CD14-positive monocyte (primary cell): Measurements from ENCODE around the gene DLGAP3. TPM values are rescaled to one million over a fixed set of nuclear protein-coding genes. Genes with fewer than 3 reads are reported as not detected.

ENCODE experiments used
- DNase-seq, 3 donors: peaks; one replicate each; pipeline ENCODE4 v3.0.0-alpha.2; 2011 to 2022
- H2AFZ ChIP-seq: 2 replicates; pipeline ENCODE4 v1.6.0; 2012; ENCODE audit warnings: mild to moderate bottlenecking, low read depth, low read length, inconsistent platforms; ENCODE audit not compliant: insufficient read depth, poor library complexity, severe bottlenecking
- H3K27ac ChIP-seq, 2 donors: 1 replicate in 1 of 2; 2 replicates in 1 of 2; pipeline ENCODE4 v1.5.1; 2012 to 2013; ENCODE audit warnings: low read length in 2 of 2, control low read depth in 1 of 2, inconsistent platforms in 1 of 2, low read depth in 1 of 2, mild to moderate bottlenecking in 1 of 2
- H3K27me3 ChIP-seq, 2 donors: one replicate each; pipeline versions ENCODE4 v1.6.0 to v1.6.1; 2011 to 2013; ENCODE audit warnings: low read length in 2 of 2; ENCODE audit not compliant: control insufficient read depth in 2 of 2, insufficient read depth in 2 of 2
- H3K36me3 ChIP-seq, 2 donors: replicated peaks in 1 of 2; 1 replicate in 1 of 2; 2 replicates in 1 of 2; pipeline versions ENCODE4 v1.5.1 to v1.6.1; 2012 to 2013; ENCODE audit warnings: low read length in 2 of 2, control low read depth in 1 of 2, inconsistent platforms in 1 of 2, mild to moderate bottlenecking in 1 of 2; ENCODE audit not compliant: insufficient read depth in 2 of 2, control insufficient read depth in 1 of 2
- H3K4me1 ChIP-seq, 2 donors: 1 replicate in 1 of 2; 2 replicates in 1 of 2; pipeline versions ENCODE4 v1.5.1 to v1.6.1; 2012 to 2013; ENCODE audit warnings: low read length in 2 of 2, control low read depth in 1 of 2, inconsistent platforms in 1 of 2, mild to moderate bottlenecking in 1 of 2, moderate library complexity in 1 of 2; ENCODE audit not compliant: insufficient read depth in 2 of 2, control insufficient read depth in 1 of 2
- H3K4me2 ChIP-seq: replicated peaks from 2 replicates; pipeline ENCODE3; 2012; ENCODE audit warnings: low read length, moderate library complexity, mild to moderate bottlenecking; ENCODE audit not compliant: poor library complexity, severe bottlenecking; ENCODE audit errors: extremely low read depth
- H3K4me3 ChIP-seq, 3 experiments: fragments of 200-600 bp in 1 of 3; sonication (generic) in 1 of 3; replicated peaks in 1 of 3; 1 replicate in 2 of 3; 2 replicates in 1 of 3; pipeline ENCODE4 v1.5.1; 2011 to 2013; ENCODE audit warnings: low read length in 3 of 3, mild to moderate bottlenecking in 3 of 3, control low read depth in 2 of 3, low read depth in 2 of 3, inconsistent platforms in 1 of 3, moderate library complexity in 1 of 3
- H3K79me2 ChIP-seq: 2 replicates; pipeline ENCODE4 v1.6.0; 2012; ENCODE audit warnings: mild to moderate bottlenecking, control low read depth, inconsistent platforms, low read length, moderate library complexity; ENCODE audit not compliant: insufficient read depth
- H3K9ac ChIP-seq: 2 replicates; pipeline ENCODE4 v1.6.0; 2017; ENCODE audit warnings: low read length, mild to moderate bottlenecking; ENCODE audit not compliant: insufficient read depth, poor library complexity, severe bottlenecking
- H3K9me3 ChIP-seq, 2 donors: replicated peaks in 1 of 2; 1 replicate in 1 of 2; 2 replicates in 1 of 2; pipeline versions ENCODE4 v1.5.1 to v1.6.1; 2012 to 2013; ENCODE audit warnings: low read length in 2 of 2, control low read depth in 1 of 2; ENCODE audit not compliant: control insufficient read depth in 1 of 2, insufficient read depth in 1 of 2
- H4K20me1 ChIP-seq: 2 replicates; pipeline ENCODE4 v1.6.0; 2012; ENCODE audit warnings: mild to moderate bottlenecking, low read length, control low read depth, moderate library complexity; ENCODE audit not compliant: insufficient read depth
- H3K27ac Mint-ChIP-seq, 7 donors: one replicate each; pipeline ENCODE4 v1.8.0; 2020; ENCODE audit warnings: mild to moderate bottlenecking in 7 of 7, mixed read lengths in 7 of 7, moderate library complexity in 6 of 7, inconsistent platforms in 2 of 7
- H3K27me3 Mint-ChIP-seq, 3 donors: one replicate each; pipeline ENCODE4 v1.8.0; 2021 to 2022; ENCODE audit warnings: low read depth in 3 of 3, mild to moderate bottlenecking in 3 of 3, mixed read lengths in 3 of 3, moderate library complexity in 3 of 3, inconsistent platforms in 1 of 3
- H3K36me3 Mint-ChIP-seq, 2 donors: one replicate each; pipeline ENCODE4 v1.8.0; 2020; ENCODE audit warnings: mixed read lengths in 2 of 2, inconsistent platforms in 1 of 2, mild to moderate bottlenecking in 1 of 2
- H3K4me1 Mint-ChIP-seq: one replicate; pipeline ENCODE4 v1.8.0; 2020; ENCODE audit warnings: mild to moderate bottlenecking, mixed read lengths
- H3K4me3 Mint-ChIP-seq, 2 donors: one replicate each; pipeline ENCODE4 v1.8.0; 2020; ENCODE audit warnings: mild to moderate bottlenecking in 2 of 2, mixed read lengths in 2 of 2, moderate library complexity in 1 of 2
- H3K9me3 Mint-ChIP-seq, 7 donors: one replicate each; pipeline ENCODE4 v1.8.0; 2020 to 2022; ENCODE audit warnings: mixed read lengths in 7 of 7, mild to moderate bottlenecking in 6 of 7, moderate library complexity in 6 of 7, inconsistent platforms in 2 of 7
- CTCF ChIP-seq: fragments of 200-600 bp; IDR thresholded peaks from one replicate; pipeline ENCODE4 v1.8.0; 2022; ENCODE audit warnings: antibody characterized with exemption, mild to moderate bottlenecking
- WGBS: methylation state at CpG from one replicate; pipeline ENCODE4 v1.1.5; 2013; ENCODE audit warnings: missing lambda C conversion rate; ENCODE audit not compliant: insufficient coverage; 5-methylcytosine and 5-hydroxymethylcytosine counted together
- intact Hi-C, 2 donors: fragments of 100-400 bp; cut with micrococcal nuclease; formaldehyde crosslinking; loops; one replicate each; pipeline versions ENCODE4 v1.15.0 to v1.15.1; 2023
- polyA plus RNA-seq, 3 donors: library from polyadenylated mRNA; depleted of rRNA in 1 of 3; unstranded in 2 of 3; stranded (reverse) in 1 of 3; fragments of 300-500 nt in 2 of 3; fragments of >200 nt in 1 of 3; fragmentation: Illumina TruSeq in 2 of 3; gene quantifications; 1 replicate in 2 of 3; 2 replicates in 1 of 3; pipeline ENCODE4 v1.2.3, GENCODE V29; 2012 to 2021

Gene DLGAP3
- polyA plus RNA-seq, 3 donors, result 0.10 to 0.56 (median 0.16) TPM

- intact Hi-C loops, result loop anchor here in 1 of 2 donors (10.0 kb wide), 1 partner anchor 326 kb away; the partner anchor contains the start of gene SFPQ
- Histone ChIP-seq H3K4me1 (peaks cover 29 to 32% of the 10 kb centered on the region in 2 donors), H3K27me3 (peaks cover 2 to 11% of the 10 kb centered on the region in 2 donors), H3K4me3 (no peak overlapping the region), H3K9ac (no peak overlapping the region), H2AFZ (no peak overlapping the region), H4K20me1 (no peaks in the 10 kb centered on the region), H3K27ac (no peak overlapping the region), H3K4me2 (no peak overlapping the region), H3K9me3 (no peaks in the 10 kb centered on the region), H3K79me2 (no peaks in the 10 kb centered on the region), H3K36me3 (no peaks in the 10 kb centered on the region)
- no peaks in the 10 kb centered on the region for H3K36me3 Mint-ChIP-seq
- peaks cover 10 to 35% (median 35%) of the 10 kb centered on the region in 3 donors for H3K27me3 Mint-ChIP-seq
- H3K4me1 Mint-ChIP-seq, result peaks cover 21% of the 10 kb centered on the region
- H3K27ac Mint-ChIP-seq, result peak overlapping the region in 3 of 7 donors; percentile 2 to 31 (median 16)
- H3K4me3 Mint-ChIP-seq, result no peak overlapping the region
- 97% methylated on average over 43 of the region's 44 CpGs for whole genome bisulfite sequencing
- no peak for DNase-seq
- no peaks in the 10 kb centered on the region for H3K9me3 Mint-ChIP-seq
- TF ChIP-seq CTCF, result no peak
These were observed 61.0 kb downstream of the DLGAP3 start for GRCh38 chr1:34868230-34869049.

DNA sequence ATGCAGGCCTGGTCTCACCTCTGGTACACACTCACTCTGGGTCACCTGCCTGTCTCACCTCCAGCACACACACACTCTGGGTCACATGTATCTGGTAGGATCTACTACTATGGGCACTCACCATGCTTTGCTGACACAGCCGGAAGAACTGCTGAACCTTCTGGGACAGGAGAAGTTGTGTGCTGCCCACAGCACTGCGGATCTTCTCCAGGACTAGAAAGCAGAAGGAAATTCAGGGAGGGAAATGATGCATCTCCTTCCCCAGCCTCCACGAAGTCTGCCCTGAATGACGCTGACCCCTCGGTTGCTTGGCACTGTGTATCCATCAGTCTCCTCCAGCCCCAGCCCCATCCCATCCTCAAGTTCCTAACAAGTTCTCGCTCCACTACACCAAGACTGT lies 62.0 kb downstream of the DLGAP3 start:
- Histone ChIP-seq H3K79me2 (no peaks in the 10 kb centered on the region), H3K27me3 (peaks cover 2 to 9% of the 10 kb centered on the region in 2 donors), H3K4me1 (peaks cover 29 to 32% of the 10 kb centered on the region in 2 donors), H3K27ac (peak overlapping the region; percentile 20 to 32), H2AFZ (no peak overlapping the region), H3K36me3 (no peaks in the 10 kb centered on the region), H4K20me1 (no peaks in the 10 kb centered on the region), H3K9ac (no peak overlapping the region), H3K4me2 (peak overlapping the region; percentile 93), H3K9me3 (no peaks in the 10 kb centered on the region), H3K4me3 (peak overlapping the region in 1 of 3 experiments; percentile 86)
- peak overlapping the region in 6 of 7 donors; percentile 2 to 83 (median 76) for H3K27ac Mint-ChIP-seq
- H3K9me3 Mint-ChIP-seq, result no peaks in the 10 kb centered on the region
- TF ChIP-seq CTCF, result no peak
- peaks cover 21% of the 10 kb centered on the region for H3K4me1 Mint-ChIP-seq
- DNase-seq, result peak; percentile 59 to 71 (median 66)
- 17% methylated on average over 6 of the region's 6 CpGs for WGBS
- no peaks in the 10 kb centered on the region for H3K36me3 Mint-ChIP-seq
- peak overlapping the region; percentile 67 to 83 for H3K4me3 Mint-ChIP-seq
- H3K27me3 Mint-ChIP-seq, result peaks cover 10 to 27% (median 27%) of the 10 kb centered on the region in 3 donors
- intact Hi-C loops, result loop anchor here in 1 of 2 donors (10.0 kb wide), 1 partner anchor 327 kb away; the partner anchor contains the start of gene SFPQ
